Spinal cord (tissue), 10 donors: ENCODE data around the gene DBN1. TPM values are rescaled to one million over a fixed set of nuclear protein-coding genes. Genes with fewer than 3 reads are reported as not detected.

ENCODE experiments used
- DNase-seq, 6 donors: peaks; one replicate each; pipeline versions ENCODE4 v3.0.0 to v3.0.0-alpha.2; 2013 to 2015; ENCODE audit warnings: low spot score in 6 of 6, low read depth in 4 of 6
- H3K27ac ChIP-seq: one replicate; pipeline ENCODE4 v1.5.1; 2013; ENCODE audit warnings: low read depth, low read length, control low read depth
- H3K27me3 ChIP-seq: one replicate; pipeline ENCODE4 v1.6.1; 2013; ENCODE audit warnings: low read length; ENCODE audit not compliant: control insufficient read depth, insufficient read depth
- H3K36me3 ChIP-seq: one replicate; pipeline ENCODE4 v1.6.1; 2013; ENCODE audit warnings: low read length; ENCODE audit not compliant: control insufficient read depth, insufficient read depth
- H3K4me1 ChIP-seq: one replicate; pipeline ENCODE4 v1.6.1; 2013; ENCODE audit warnings: low read length; ENCODE audit not compliant: control insufficient read depth, insufficient read depth
- H3K4me3 ChIP-seq: one replicate; pipeline ENCODE4 v1.5.1; 2013; ENCODE audit warnings: low read depth, low read length, control low read depth
- H3K9me3 ChIP-seq: one replicate; pipeline ENCODE4 v1.6.1; 2013; ENCODE audit warnings: low read length; ENCODE audit not compliant: control insufficient read depth, insufficient read depth
- WGBS: methylation state at CpG from one replicate; pipeline ENCODE4 v1.1.5; 2013; ENCODE audit warnings: missing lambda C conversion rate; ENCODE audit not compliant: insufficient coverage; 5-methylcytosine and 5-hydroxymethylcytosine counted together
- polyA plus RNA-seq, 2 donors: library from polyadenylated mRNA; unstranded; fragments of 120-200 nt; gene quantifications; one replicate each; pipeline ENCODE4 v1.2.1, GENCODE V29; 2013; ENCODE audit not compliant: insufficient read length in 2 of 2
- total RNA-seq, 2 donors: library from RNA; depleted of rRNA in 1 of 2; stranded (reverse); fragments of 120-200 nt in 1 of 2; fragments of >200 nt in 1 of 2; gene quantifications; one replicate each; pipeline versions ENCODE4 v1.2.3 to v1.2.4, GENCODE V29; 2013 to 2014
- donor health status: healthy.

DBN1 gene
- total and polyA plus RNA-seq, 4 donors = 49.6 to 273 (median 173) TPM

DNA sequence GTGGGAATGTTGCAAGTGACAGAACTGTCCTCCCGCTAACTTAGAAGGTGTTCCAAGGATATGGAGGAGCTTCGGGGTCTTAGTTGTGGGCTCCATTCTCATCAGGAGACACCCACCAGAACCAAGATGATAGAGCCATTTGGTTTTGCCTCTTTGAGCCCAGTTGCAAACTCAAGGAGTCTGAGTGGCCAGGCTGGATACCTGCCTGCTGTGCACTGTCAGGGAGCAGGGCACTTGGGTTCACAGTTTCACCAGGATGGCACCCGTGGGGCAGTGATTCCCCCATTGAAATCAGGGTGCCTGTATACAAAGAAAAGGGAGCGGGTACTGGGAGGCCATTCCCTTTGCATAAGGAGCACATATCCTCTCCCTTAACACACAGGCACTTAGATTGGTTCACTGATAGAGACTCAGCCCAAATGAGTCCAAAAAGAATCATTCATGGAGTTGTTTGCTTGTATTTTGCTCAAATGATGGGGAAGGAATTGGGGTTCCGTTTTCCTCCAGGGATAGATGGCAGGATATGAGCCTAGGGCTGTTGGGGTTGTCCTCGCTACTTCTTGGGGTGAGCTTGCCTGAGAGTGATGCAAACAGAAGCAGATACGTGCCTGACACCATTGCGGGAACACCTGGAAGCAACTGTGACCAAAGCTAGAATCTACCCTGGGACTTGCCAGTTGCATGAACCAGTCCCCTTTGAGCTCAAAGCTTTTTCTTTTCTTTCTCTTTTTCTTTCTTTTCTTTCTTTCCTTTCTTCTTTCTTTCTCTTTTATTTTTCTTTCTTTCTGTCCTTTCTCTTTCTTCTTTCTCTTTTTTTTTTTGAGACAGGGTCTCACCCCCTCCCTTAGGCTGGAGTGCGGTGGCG lies 28.1 kb downstream of the DBN1 start:
- Histone ChIP-seq H3K4me3 (no peak overlapping the region), H3K27me3 (no peaks in the 10 kb centered on the region), H3K36me3 (peaks cover 46% of the 10 kb centered on the region), H3K27ac (no peak overlapping the region), H3K9me3 (no peaks in the 10 kb centered on the region), H3K4me1 (peaks cover 43% of the 10 kb centered on the region)
- WGBS = 60% methylated on average over 4 of the region's 10 CpGs
- no peak for DNase-seq

GRCh38 chr5:177444106-177445051 lies 29.1 kb downstream of the DBN1 start:
- no peaks in the 10 kb centered on the region for H3K9me3 ChIP-seq
- no peak overlapping the region for H3K27ac ChIP-seq
- H3K36me3 ChIP-seq = peaks cover 41% of the 10 kb centered on the region
- H3K4me1 ChIP-seq = peaks cover 34% of the 10 kb centered on the region
- no peak overlapping the region for H3K4me3 ChIP-seq
- no peaks in the 10 kb centered on the region for H3K27me3 ChIP-seq
- 82% methylated on average over 5 of the region's 7 CpGs for WGBS
- DNase-seq = no peak

DNA sequence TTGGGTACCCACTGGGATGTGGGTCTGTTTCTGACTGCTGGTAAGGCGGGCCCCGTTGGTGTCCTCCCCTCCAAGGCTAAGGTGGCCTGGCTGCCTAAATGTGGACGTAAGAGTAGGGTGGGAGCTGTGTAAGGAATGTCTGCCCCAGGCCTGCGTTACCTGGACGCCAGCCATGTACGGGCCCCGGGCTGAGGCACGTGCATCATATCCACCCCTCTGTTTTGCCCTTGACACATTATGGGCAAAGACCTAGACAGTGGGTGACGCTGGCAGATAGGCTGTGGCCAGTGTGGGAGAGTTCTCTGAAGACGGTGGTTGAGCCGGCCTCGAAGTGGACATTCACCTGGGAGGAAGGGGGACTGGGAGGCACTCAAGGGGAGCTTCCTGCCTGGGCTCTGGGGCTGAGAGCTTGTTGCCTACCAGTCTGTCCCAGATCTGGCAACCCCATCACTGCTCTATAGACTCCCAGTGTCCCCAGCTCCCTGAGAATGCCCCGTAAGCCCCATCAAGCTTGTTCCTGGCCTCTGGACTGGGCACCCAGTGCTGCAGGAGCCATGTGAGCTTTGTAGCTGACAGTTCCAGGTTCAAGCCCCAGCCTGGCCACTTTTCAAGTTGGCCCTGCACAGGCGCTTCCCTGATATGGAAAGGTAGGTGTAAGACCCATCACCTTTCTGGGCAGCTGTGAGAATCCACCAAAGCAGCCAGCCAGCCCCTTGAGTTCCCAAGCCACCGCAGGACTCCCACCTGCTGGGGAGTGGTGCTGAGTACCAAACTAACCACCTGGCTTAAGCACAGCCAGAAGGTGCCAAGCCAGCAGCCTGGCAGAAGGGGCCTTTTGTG lies 30.1 kb downstream of the DBN1 start:
- peaks cover 42% of the 10 kb centered on the region for H3K36me3 ChIP-seq
- WGBS = 89% methylated on average over 12 of the region's 15 CpGs
- H3K9me3 ChIP-seq = no peaks in the 10 kb centered on the region

GRCh38 chr5:177442066-177442826 lies 31.2 kb downstream of the DBN1 start:
- Histone ChIP-seq H3K27me3 (no peaks in the 10 kb centered on the region), H3K27ac (no peak overlapping the region), H3K9me3 (no peaks in the 10 kb centered on the region), H3K36me3 (peaks cover 54% of the 10 kb centered on the region), H3K4me1 (peaks cover 13% of the 10 kb centered on the region), H3K4me3 (no peak overlapping the region)
- WGBS = 90% methylated on average over 11 of the region's 20 CpGs
- no peak for DNase-seq

More for the DNA sequence above, 30.1 kb downstream of the DBN1 start:
- Histone ChIP-seq H3K27me3 (no peaks in the 10 kb centered on the region), H3K27ac (no peak overlapping the region), H3K4me1 (peaks cover 24% of the 10 kb centered on the region), H3K4me3 (no peak overlapping the region)
- DNase-seq = no peak

- Histone ChIP-seq H3K36me3 (peaks cover 63% of the 10 kb centered on the region), H3K9me3 (no peaks in the 10 kb centered on the region), H3K27ac (no peak overlapping the region), H3K4me1 (peaks cover 9% of the 10 kb centered on the region), H3K4me3 (no peak overlapping the region), H3K27me3 (no peaks in the 10 kb centered on the region)
- 85% methylated on average over 23 of the region's 26 CpGs for WGBS
- no peak for DNase-seq
Measured at GRCh38 chr5:177440990-177441780, 32.2 kb downstream of the DBN1 start.

GRCh38 chr5:177440211-177440989 lies 33.0 kb downstream of the DBN1 start:
- Histone ChIP-seq H3K4me1 (peaks cover 1% of the 10 kb centered on the region), H3K9me3 (no peaks in the 10 kb centered on the region), H3K4me3 (no peak overlapping the region), H3K27ac (no peak overlapping the region), H3K36me3 (peaks cover 71% of the 10 kb centered on the region), H3K27me3 (no peaks in the 10 kb centered on the region)
- WGBS = 84% methylated on average over 24 of the region's 24 CpGs
- DNase-seq = no peak

DNA sequence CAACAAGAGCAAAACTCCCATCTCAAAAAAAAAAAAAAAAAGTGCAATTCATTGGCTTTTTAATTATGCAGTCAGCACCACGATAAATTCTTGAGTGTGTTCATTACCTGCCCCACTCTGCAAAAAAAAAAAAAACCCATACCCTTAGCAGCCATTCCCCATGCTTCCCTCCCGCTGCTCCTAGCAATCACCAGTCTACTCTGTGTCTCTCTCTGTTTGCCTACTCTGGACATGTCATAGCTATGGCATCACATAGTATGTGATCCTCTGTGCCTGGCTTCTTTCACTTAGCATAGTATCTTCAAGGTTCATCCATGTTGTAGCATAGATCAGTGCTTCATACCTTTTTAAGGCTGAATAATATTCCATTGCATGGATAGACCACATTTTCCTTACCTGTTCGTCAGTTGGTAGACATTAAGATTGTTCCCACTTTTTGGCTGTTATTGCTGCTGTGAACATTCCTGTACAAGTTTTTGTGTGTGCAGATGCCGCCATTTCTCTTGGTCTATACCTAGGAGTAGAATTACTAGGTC lies 33.8 kb downstream of the DBN1 start:
- 97% methylated on average over 3 of the region's 4 CpGs for WGBS
- Histone ChIP-seq H3K9me3 (no peaks in the 10 kb centered on the region), H3K27ac (no peak overlapping the region), H3K4me3 (no peak overlapping the region), H3K36me3 (peaks cover 79% of the 10 kb centered on the region), H3K27me3 (no peaks in the 10 kb centered on the region), H3K4me1 (no peaks in the 10 kb centered on the region)
- no peak for DNase-seq
